Glomerular endothelial cell (primary cell): ENCODE results near the gene LRRC74B. TPM values are rescaled to one million over a fixed set of nuclear protein-coding genes. Genes with fewer than 3 reads are reported as not detected.
"Not testable (repeated sequence)": the region's sequence is repeated elsewhere in the genome, so short reads cannot be mapped to it uniquely, and the experiment has no call there.

ENCODE experiments used
- DNase-seq: peaks from one replicate; pipeline ENCODE4 v3.0.0-alpha.2; 2011; ENCODE audit warnings: low read depth, low spot score; ENCODE audit errors: extremely low read depth
- total RNA-seq: library from RNA; depleted of rRNA; stranded (reverse); fragments of >200 nt; gene quantifications from 2 replicates; pipeline ENCODE4 v1.2.3, GENCODE V29; 2015

LRRC74B gene
- total RNA-seq, 1 donor from 2014 or later, result not detected

DNA sequence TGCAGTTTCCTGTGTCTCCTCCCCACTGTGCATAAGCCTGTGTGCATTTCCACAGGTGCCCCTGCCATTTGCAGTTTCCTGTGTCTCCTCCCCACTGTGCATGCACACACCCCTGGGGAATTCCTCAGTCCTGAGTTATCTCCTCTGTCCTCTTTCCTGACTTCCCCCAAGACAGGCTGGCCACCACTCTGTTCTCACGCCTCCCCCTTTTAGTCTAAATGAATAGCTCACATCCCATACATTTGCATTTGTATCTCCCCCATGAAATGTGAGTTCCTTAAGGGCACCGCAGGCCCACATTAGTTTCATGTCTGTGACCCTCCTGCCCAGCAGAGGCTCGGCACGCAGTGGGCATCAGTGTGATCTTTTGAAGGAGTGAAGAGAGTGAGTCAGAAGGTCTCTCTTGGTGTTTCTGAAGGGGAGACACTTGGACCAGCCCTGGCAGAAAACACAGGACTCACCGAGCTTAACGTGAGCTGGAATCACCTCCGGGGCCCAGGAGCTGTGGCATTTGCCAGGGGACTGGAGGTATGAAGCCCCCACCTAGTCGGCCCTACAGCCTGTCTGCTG is 6.2 kb downstream of the LRRC74B start:
- DNase-seq, result no peak

DNA sequence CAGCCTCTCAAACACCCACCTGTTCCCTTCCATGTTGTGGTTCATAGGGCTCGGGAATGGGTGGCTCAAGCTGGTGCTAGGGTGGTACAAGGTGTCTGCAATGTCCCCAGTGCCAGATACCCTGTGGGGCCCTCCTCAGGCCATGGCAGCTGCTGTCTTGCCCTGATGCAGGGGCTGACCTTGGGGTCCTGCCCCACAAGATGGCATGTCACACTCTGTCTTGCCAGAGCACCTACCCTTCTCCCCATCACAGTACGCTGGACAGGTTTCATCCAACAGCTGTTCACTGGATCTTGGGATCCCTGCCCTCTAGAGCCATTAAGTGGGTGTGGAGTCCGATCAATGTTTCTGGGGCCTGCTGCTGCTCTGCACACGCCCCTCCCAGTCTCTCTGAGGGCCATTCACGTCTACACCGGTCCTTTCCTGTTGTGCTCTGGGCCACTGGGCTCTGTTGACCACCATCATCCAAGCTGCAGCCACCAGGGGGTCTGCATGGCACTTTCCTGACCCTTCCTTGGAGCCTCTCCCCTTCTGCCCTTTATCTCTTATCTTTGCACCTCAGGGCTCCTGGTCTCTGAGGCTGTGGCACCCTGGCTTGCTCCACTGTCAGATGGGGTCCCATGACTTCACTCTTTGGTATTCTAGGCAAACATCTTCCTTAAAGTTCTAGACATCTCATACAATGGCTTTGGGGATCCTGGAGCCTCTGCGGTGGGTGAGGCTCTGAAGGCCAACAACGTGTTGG is 7.1 kb downstream of the LRRC74B start:
- DNase-seq, result no peak

DNA sequence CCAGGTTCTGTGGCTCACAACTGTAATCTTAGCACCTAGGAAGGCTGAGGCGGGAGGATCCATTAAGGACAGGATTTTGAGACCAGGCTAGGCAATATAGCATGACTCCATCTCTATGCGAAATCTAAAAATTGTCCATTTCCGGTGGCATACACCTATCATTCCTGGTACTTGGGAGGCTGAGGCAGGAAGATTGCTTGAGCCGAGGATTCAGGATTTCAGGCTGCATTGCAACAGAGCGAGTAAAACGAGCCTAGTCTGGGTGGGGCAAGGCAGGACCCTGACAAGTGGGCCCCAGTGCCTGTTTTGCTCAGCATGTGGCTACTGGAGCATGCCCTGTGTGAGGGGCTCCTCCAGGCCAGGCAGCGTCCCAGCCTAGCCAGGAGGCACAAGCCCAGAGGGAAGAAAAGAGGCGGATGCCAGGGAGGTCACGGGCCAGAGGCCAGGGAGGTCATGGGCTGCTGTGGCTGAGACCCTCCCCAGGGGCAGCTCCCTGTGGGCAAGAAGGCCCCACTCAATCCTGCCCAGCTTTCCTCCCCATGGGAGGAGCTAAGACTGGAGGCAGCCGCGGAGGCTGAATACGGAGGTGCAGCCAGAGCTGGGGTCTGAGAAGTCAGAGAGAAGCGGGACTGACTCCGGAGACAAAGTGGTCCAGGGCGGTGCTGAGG is 8.4 kb downstream of the LRRC74B start:
- no peak for DNase-seq

DNA sequence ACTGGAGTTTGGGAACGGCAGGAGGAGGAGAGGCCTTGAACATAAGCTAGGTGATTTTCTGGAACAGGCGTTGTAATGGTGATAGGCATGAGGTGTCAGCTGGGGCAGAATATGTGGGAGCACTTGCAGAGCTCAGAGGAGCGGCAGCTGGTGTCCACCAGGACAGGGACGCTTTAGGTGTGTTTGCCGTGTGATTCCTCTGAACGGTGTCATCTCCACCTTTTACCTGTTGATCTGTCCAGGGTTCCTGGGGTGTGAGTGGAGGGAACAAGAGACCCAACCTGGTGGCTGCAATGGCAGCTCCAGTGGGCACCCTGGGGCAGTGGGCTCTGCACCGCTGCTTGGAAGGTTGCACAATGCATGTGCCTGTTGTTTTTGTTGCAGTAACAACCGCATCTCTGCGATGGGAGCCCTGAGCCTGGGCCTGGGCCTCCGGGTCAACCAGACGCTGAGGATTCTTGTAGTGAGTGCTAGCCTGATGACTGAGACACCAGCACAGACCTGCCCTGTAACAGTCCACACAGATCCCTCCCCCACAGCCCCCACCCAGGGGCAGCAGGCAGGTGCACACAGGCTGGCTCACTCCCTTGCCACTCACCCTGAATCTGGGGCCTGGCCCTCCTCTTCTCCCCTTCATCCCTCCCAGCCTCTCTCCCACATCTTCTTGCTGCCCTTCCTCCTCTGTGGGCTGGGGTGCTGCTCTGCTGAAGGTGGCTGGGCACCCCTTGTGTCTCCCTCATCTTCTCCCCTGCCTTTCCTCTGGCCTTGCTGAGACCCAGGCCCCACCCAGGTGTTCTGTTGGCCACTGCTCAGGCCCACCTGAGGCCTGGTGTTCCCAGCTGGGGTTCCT is 9.2 kb downstream of the LRRC74B start:
- no peak for DNase-seq

DNA sequence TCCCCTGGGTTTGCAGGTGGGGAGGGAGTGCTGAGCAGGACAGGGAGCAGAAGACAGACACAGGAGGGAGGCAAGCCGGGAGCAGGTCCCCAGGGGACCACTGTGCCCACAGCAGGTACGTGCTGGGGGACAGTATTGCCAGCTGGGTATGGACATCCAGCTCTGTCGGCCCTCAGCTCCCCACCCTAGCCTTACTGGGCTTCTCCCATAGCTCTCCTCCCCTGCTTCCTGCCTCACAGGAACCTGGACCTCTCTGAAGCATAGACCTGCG is 9.8 kb downstream of the LRRC74B start:
- no peak for DNase-seq

DNA sequence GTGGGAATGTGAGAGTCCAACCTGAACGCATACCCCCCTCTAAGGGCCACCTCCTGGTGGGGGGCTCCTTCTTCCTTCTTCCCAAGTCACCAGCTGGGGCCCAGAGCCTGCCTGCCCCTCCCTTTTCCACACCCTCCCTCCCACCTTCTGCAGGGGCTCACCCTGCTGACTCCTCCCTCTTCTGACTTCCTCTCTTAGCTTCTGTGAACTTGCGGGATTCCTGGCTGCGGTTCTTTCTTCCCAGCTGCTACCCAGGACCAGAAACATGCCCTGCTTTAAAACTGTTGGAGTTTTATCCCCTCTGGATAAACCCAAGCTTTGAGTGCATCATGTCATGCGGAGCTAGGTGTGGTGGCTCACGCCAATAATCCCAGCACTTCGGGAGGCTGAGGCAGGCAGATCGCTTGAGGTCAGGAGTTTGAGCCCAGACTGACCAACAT is 10.2 kb downstream of the LRRC74B start:
- no peak for DNase-seq

DNA sequence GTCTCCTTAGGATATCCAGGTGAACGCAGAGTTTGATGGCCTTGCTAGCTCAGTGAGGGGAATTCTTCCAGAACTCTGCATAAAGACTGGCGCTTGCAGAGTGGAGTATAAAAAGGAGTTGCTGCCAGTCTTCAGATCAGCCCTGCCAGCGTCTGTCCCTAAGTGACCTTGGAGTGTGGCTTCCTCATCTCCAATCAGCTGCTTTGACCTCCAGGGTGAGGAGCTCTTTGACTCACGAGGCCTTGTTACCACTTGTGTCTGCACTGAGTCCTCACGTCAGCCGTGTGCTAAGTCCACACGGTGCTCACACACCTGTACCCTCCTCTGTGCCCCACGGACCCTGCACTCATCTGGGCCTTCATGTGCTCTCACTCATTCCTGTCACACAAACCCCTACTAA is 14.6 kb downstream of the LRRC74B start:
- DNase-seq, result not testable (repeated sequence)

DNA sequence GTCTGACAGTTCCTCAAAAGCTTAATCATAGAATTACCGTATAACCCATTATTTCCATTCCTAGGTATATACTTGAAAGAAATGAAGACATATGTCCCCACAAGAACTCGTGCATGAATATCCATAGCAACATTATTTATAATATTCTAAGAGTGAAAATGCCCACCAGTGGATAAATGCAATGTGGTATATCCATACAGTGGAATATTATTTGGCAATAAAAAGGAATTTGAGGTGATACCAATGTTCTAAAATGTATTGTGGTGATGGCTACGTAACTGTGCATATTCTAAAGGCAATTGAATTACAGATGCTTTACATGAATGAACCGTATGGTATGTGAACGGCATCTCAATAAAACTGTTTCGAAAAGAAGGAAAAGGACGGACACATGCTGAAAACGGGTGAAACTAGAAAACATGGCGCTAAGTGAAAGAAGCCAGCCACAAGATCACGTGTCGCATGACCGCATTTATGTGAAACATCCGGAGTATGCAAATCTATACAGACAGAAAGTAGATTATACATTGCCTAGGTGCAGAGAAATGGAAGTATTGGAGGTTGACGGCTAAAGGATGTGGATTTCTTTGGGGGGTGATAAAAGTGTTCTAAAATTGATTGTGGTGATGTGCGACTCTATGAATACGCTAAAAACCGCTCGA is 16.0 kb downstream of the LRRC74B start:
- DNase-seq, result not testable (repeated sequence)

DNA sequence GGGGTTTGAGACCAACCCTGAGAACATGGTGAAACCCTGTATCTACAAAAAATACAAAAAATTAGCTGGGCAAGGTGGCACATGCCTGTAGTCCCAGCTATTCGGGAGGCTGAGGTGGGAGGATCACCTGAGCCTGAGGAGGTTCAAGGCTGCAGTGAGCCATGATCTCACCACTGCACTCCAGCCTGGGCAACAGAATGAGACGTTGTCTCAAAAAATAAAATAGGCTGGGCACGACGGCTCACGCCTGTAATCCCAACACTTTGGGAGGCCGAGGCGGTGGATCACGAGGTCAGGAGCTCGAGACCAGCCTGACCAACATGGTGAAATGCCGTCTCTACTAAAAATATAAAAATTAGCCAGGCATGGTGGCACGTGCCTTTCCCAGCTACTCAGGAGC is 18.7 kb downstream of the LRRC74B start:
- DNase-seq, result not testable (repeated sequence)

DNA sequence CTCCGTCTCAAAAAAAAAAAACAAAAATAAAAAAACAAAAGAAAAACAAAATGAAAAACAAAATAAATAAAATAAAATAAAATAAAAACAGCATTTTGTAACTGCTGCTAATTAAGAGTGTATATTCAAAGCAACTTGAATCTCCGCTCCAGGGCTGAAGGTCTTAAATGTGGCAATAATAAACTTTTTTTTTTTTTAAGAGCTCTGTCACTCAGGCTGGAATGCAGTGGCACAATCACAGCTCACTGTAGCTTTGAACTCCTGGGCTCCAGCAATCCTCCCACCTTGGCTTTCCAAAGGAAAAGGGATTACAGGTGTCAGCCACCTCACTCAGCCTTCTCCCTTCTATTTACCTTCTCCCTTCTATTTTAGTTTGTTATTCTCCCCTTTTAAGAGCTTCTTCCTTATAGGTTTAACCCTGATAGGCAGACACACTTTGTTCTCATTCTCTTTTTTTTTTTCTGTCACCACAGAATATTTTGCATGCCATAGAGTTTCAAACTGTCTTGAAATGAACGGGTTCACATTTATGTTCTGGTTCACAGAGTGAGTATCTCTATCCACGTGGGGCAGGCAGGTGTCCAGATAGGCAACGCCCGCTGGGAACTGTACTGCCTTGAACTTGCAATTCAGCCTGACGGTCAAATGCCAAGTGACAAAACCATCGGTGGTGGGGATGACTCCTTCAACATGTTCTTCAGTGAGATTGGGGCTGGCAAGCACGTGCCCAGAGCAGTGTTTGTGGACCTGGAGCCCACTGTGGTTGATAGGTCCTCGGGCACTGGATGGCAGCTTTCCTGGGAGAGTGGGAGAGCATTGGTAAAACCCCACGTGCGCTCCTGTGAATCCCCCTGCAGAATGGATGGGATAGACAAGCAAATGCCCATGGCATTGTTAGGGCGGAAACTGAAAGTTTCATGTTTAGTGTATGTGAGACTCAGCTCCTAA is 19.4 kb downstream of the LRRC74B start:
- DNase-seq, result no peak

DNA sequence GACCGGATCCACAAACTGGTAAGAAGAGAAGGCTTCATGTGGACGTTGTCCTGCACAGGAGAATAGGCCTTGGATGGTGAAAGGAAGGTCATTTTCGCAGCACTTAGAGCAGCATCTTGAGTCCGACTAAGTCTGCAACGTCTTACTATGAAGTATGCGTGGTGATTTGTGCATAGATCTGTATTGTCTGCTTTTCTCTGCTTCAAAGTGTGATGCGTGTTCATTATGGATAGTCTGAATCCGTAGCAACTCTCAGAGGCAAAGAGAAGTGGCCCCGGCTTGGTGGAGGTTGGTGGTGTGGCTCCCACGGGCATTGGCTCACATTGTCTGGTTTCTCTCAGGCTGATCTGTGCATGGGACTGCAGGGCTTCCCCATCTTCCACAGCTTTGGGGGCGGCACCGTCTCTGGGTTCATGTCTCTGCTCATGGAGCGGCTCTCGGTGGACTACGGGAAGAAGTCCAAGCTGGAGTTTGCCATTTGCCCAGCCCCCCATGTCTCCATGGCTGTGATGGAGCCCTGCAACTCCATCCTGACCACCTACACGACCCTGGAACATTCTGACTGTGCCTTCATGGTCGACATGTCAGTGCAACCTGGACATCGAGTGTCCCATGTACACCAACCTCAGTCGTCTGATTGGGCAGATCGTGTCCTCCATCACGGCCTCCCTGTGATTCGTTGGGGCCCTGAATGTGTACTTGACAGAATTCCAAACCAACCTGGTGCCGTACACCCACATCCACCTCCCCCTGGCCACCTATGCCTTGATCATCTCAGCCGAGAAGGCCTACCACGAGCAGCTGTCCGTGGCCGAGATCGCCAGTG is 21.5 kb downstream of the LRRC74B start:
- no peak for DNase-seq

DNA sequence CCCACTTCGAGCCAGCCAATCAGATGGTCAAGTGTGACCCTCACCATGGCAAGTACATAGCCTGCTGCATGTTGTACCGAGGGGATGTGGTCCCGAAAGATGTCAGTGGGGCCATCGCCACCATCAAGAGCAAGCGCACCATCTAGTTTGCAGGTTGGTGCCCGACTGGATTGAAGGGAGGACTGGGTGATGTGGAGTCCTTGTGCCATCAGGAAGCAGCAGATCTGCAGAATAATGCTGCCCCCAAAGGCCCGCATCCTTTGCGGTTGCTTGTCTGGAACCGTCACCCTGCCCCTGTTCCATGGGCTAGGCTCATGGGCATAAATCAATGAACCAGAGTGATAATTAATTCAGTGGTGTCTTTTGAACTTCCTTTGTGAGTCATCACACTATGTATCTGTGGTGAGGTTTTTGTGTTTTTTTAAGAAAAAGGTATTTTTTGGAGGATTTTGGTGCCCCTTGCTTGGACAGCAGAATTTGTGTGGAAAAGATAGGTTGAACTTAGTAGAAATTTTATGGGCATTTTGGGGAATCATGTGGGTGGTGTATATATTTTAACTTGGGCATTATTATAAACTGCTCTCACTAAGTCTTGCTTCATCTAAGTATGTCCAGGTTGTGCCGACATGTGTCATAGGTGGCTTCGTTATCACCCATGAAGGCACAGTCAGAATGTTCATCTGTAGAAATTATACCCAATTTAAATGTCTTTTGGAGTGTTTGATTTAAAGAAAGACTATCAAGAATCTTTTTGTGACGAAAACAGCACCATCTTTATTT is 22.3 kb downstream of the LRRC74B start:
- no peak for DNase-seq

DNA sequence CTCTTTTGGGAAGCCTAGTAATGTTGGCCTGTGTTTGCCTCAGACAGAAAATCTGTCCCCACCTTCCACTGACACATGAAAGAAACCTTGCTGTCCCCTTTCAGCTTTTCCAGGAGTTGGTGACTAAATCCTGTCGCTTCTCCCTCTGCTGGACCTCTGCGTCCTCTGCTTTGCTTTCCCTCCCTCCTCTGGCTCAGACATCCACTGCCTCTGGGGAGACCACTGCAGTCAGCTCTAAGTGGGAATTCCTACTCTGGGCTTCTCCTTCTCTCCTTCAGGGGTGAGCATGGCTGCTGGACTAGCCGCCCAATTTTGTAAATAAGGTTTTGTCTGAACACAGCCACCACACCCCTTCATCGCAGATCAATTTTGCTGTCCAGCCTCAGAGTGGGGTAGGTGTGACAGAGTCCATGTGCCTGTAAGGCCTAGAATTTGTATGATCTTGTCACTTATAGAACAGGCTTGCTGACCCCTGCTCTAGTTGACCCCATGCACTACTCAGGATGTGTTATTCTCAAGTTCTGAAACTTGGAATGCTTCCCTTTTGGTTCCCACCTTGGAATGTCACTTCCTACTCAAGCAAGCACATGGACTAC is 23.0 kb downstream of the LRRC74B start:
- no peak for DNase-seq

DNA sequence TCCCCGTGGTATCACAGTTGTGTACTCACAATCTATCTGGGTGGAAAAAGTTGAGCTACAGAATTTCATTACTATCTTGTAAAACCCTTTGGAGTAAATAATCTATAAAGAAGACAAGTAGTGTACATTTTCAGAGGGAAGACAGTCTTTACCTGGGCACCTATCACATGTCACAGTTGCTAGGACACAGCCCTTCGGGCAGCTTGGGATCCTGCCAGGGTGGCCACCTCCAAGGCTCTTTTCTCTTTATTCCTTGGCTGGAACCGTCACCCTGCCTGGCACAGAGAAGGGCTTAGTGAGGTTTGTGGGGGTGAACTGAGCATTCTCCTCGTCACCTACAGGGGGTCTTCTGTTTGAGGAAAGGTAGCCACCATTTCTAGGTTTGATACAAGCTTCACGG is 23.6 kb downstream of the LRRC74B start:
- no peak for DNase-seq

DNA sequence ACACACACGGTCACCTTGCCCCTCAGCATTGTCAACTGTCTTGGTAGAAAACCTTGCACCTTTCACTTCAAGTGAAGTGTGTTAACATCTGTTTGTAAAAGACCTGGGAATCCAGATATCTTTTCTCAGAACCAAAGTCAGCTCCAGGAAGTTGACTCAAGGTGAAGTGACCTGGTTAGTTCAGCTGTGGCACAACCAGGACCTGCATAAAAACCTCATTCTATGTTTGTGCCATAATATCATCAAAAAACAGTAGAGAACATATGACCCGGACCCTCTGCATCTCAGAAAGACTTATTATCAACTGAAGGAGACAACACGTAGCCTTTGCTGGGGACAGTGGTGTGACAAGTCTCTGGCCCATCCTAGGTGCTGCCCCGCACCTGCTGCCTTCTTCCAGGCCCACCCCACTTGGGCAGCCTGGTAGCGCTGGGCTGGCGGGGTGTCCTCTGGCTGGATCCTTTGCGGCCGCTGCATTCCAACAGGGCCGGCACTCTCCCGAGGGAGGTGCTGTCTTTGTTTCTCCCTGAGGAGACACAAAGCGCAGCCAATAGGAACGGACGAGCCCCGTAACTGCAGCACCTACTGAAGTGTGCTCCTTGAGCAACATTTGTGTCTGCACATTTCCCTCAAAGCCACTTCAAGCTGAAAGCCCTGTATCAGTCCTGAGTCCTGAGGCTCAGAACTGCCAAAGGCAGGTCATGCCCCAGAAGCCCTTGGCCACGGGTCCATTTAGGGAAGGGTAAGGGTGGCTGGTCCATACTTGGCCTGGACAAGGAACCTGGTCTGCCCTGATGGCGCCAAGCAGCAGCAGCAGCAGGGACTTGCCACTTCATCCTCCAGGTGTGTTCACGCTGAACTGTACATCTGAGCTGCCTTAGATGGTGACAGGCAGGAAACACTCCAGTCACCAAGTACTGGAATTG is 25.2 kb downstream of the LRRC74B start:
- no peak for DNase-seq

DNA sequence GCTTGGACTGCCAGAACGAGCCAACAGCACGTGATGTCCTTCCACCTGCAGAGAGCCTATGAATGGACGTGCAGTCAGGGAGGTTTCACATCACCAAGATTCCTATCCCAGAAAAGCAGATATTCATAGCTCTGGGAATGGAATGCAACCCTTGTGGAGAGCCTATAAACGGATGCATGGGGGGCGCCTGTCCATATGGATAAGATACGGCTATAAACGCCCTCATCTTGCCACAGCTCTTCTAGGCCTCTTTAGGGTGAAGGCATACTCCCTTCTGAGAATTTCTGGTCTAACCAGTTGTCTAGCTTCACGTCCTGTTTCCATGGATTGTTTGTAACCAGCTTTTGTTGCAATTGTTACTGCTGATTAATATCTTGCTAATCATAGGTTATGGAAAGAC is 26.1 kb downstream of the LRRC74B start:
- DNase-seq, result not testable (repeated sequence)

DNA sequence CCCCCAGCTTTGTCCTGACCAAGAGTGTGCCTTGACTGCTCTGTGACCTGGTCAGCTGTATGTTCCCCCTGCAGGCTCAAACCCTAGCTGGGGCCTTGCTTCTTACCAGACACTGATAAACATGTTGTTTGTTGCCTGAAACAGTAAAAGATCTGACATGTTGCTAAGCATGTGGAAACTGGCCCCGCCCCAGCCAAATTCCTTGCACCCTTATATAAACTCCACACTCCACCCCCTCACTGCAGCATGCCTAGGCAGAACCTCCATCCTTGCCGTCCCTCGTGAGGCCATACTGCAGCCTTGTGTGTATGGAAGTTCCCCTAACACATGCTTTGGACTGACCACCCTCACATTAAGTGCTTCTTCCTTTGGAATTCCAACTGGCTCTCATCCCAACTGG is 27.3 kb downstream of the LRRC74B start:
- no peak for DNase-seq
